Skeletal muscle tissue (tissue), 4 donors: Measurements from ENCODE around the gene TGOLN2. TPM values are rescaled to one million over a fixed set of nuclear protein-coding genes. Genes with fewer than 3 reads are reported as not detected.
"Not testable (repeated sequence)": the region's sequence is repeated elsewhere in the genome, so short reads cannot be mapped to it uniquely, and the experiment has no call there.

Experiments used
- H3K27ac ChIP-seq: one replicate; pipeline ENCODE4 v1.7.0; 2013; ENCODE audit warnings: mild to moderate bottlenecking, low read depth, low read length, inconsistent platforms
- H3K27me3 ChIP-seq, 3 donors: one replicate each; pipeline ENCODE4 v1.7.0; 2013; ENCODE audit warnings: low read length in 3 of 3; ENCODE audit not compliant: control insufficient read depth in 3 of 3, insufficient read depth in 3 of 3
- H3K36me3 ChIP-seq, 3 donors: one replicate each; pipeline ENCODE4 v1.7.0; 2013; ENCODE audit warnings: low read length in 3 of 3; ENCODE audit not compliant: control insufficient read depth in 3 of 3, insufficient read depth in 3 of 3
- H3K4me1 ChIP-seq, 3 donors: one replicate each; pipeline ENCODE4 v1.7.0; 2013; ENCODE audit warnings: low read length in 3 of 3, mild to moderate bottlenecking in 3 of 3; ENCODE audit not compliant: control insufficient read depth in 3 of 3, insufficient read depth in 3 of 3
- H3K4me3 ChIP-seq, 3 donors: one replicate each; pipeline ENCODE4 v1.7.0; 2013; ENCODE audit warnings: low read length in 3 of 3
- H3K9ac ChIP-seq, 3 donors: one replicate each; pipeline ENCODE4 v1.7.0; 2013; ENCODE audit warnings: low read length in 3 of 3, mild to moderate bottlenecking in 3 of 3, moderate library complexity in 2 of 3, low read depth in 1 of 3
- H3K9me3 ChIP-seq, 3 donors: one replicate each; pipeline ENCODE4 v1.7.0; 2013; ENCODE audit warnings: low read length in 3 of 3; ENCODE audit not compliant: control insufficient read depth in 3 of 3
- total RNA-seq: library from RNA; depleted of rRNA; stranded (reverse); fragments of >200 nt; gene quantifications from one replicate; pipeline ENCODE4 v1.2.3, GENCODE V29; 2014
- donor health status: Osteomylitis.

TGOLN2 gene
- total RNA-seq, 1 donor from 2014 or later, result 29.7 TPM

- H3K27ac ChIP-seq, result no peak overlapping the region
- H3K9me3 ChIP-seq, result no peaks in the 10 kb centered on the region
- H3K27me3 ChIP-seq, result no peaks in the 10 kb centered on the region
- H3K4me3 ChIP-seq, result no peak overlapping the region
- H3K4me1 ChIP-seq, result peaks cover 0 to 2% (median 0%) of the 10 kb centered on the region in 3 donors
- peaks cover 30 to 38% (median 37%) of the 10 kb centered on the region in 3 donors for H3K36me3 ChIP-seq
- no peak overlapping the region for H3K9ac ChIP-seq
Observed at GRCh38 chr2:85341269-85342029, 13.7 kb upstream of the TGOLN2 start.

- Histone ChIP-seq H3K9me3 (no peaks in the 10 kb centered on the region), H3K9ac (peak overlapping the region in 1 of 3 donors; percentile 40), H3K4me1 (peaks cover 0 to 2% (median 0%) of the 10 kb centered on the region in 3 donors), H3K4me3 (no peak overlapping the region), H3K27me3 (no peaks in the 10 kb centered on the region), H3K27ac (no peak overlapping the region), H3K36me3 (peaks cover 19 to 26% (median 25%) of the 10 kb centered on the region in 3 donors)
Observed at GRCh38 chr2:85340034-85340892, 12.5 kb upstream of the TGOLN2 start.

DNA sequence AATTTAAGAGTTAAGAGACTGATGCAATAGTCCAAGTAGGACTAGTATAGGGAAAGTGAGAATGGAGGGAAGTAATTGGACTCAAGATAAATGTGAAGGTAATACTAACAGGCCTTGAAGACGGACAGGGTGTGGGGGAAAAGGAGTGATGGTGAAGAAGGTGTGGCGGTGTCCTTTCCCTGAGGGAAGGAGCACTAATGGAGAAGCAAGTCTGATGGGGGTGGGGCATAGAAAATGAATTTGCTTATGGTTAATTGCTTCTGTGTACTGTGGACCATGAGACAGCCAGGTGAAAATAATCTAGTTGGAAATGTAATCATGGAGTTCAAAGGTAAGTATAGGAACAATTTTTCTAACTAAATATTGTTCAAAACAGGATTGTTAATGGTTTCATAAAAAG is 7.1 kb upstream of the TGOLN2 start:
- Histone ChIP-seq H3K9me3 (no peaks in the 10 kb centered on the region), H3K9ac (no peak overlapping the region), H3K27me3 (no peaks in the 10 kb centered on the region), H3K4me3 (no peak overlapping the region), H3K36me3 (no peaks in the 10 kb centered on the region), H3K27ac (no peak overlapping the region), H3K4me1 (no peaks in the 10 kb centered on the region)

DNA sequence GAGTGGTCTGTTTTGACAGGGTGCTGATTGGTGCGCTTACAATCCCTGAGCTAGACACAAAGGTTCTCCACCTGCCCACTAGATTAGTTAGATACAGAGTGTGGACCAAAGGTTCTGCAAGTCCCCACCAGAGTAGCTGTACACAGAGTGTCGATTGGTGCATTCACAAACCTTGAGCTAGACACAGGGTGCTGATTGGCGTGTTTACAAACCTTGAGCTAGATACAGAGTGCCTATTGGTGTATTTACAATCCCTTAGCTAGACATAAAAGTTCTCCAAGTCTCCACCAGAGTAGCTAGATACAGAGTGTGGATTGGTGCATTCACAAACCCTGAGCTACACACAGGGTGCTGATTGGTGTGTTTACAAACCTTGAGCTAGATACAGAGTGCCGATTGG is 6.1 kb upstream of the TGOLN2 start:
- H3K4me1 ChIP-seq, H3K4me3 ChIP-seq, H3K27ac ChIP-seq, H3K9me3 ChIP-seq, H3K36me3 ChIP-seq, H3K9ac ChIP-seq, H3K27me3 ChIP-seq: not testable (repeated sequence)

DNA sequence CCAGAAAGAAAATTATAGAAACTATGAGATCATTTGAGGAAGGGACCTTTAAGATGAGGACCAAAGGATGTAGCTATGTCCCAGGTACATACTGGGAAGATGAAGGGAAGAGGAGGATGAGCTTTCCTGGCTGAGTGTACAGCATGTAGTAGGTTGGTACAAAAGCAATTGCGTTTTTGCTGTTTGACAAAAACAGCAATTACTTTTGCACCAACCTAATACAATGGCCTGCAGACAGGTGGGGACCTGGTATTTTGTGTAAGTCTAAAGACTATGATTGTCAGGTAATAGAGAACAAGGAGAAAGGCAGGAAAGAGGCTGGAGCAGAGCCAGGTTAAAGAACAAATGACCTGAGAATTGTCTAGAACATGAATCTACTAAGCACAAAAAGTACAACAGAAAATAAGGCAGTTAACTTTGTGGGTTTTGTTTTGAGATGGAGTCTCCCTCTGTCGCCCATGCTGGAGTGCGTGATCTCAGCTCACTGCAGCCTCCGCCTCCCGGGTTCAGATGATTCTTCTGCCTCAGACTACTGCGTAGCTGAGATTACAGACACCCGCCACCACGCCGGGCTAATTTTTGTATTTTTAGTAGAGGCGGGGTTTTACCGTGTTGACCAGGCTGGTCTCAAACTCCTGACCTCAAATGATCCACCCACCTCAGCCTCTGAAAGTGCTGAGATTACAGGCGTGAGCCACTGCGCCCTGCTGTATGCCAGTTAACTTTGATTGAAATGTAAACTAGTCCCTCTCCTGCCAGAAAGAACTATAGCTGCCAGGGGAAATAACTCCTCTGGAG is 3.2 kb upstream of the TGOLN2 start:
- H3K27ac ChIP-seq, result no peak overlapping the region
- H3K36me3 ChIP-seq, result peaks cover 0 to 2% (median 0%) of the 10 kb centered on the region in 3 donors
- no peaks in the 10 kb centered on the region for H3K27me3 ChIP-seq
- no peak overlapping the region for H3K9ac ChIP-seq
- H3K4me3 ChIP-seq, result no peak overlapping the region
- H3K4me1 ChIP-seq, result peaks cover 14 to 17% (median 15%) of the 10 kb centered on the region in 3 donors
- no peaks in the 10 kb centered on the region for H3K9me3 ChIP-seq

- not testable (repeated sequence) for H3K9me3 ChIP-seq, H3K27ac ChIP-seq, H3K4me3 ChIP-seq, H3K36me3 ChIP-seq, H3K9ac ChIP-seq, H3K27me3 ChIP-seq
- H3K4me1 ChIP-seq, result peaks cover 24 to 30% (median 28%) of the 10 kb centered on the region in 3 donors
Observed at GRCh38 chr2:85329701-85330100, 1.9 kb upstream of the TGOLN2 start.

DNA sequence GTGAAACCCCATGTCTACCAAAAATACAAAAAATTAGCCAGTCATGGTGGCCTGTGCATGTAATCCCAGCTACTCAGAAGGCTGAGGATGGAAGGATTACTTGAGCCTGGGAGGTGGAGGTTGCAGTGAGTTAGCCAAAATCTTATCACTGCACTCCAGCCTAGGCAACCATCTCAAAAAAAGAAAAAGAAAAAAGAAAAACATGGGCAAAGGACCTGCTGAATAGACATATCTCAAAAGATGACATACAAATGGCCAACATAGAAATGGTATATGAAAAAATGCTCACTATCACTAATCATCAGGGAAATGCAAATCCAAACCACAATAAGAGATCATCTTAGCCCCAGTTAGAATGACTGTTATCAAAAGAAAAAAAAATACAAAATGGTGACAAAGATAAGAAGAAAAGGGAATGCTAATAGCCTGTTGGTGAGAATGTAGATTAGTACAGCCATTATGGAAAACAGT is 1.4 kb upstream of the TGOLN2 start:
- H3K4me3 ChIP-seq, result no peak overlapping the region
- no peak overlapping the region for H3K27ac ChIP-seq
- peaks cover 7 to 8% (median 8%) of the 10 kb centered on the region in 3 donors for H3K36me3 ChIP-seq
- no peak overlapping the region for H3K9ac ChIP-seq
- H3K9me3 ChIP-seq, result no peaks in the 10 kb centered on the region
- H3K27me3 ChIP-seq, result no peaks in the 10 kb centered on the region
- peaks cover 25 to 32% (median 31%) of the 10 kb centered on the region in 3 donors for H3K4me1 ChIP-seq

- H3K4me1 ChIP-seq, result peaks cover 25 to 38% (median 36%) of the 10 kb centered on the region in 3 donors
- H3K4me3 ChIP-seq, result peak overlapping the region; percentile 86 to 99 (median 92)
- H3K36me3 ChIP-seq, result peaks cover 20 to 23% (median 21%) of the 10 kb centered on the region in 3 donors
Observed at GRCh38 chr2:85327160-85327821, 498 bp downstream of the TGOLN2 start.

More at GRCh38 chr2:85327160-85327821, 498 bp downstream of the TGOLN2 start:
- Histone ChIP-seq H3K27ac (peak overlapping the region; percentile 88), H3K9ac (peak overlapping the region; percentile 87 to 99 (median 98)), H3K27me3 (no peaks in the 10 kb centered on the region), H3K9me3 (no peaks in the 10 kb centered on the region)
